Epithelial cell of proximal tubule (primary cell): ENCODE data around the gene CEACAM21. TPM values are rescaled to one million over a fixed set of nuclear protein-coding genes. Genes with fewer than 3 reads are reported as not detected.
A peak's percentile ranks its signal among the peaks of the same experiment; 100 is the strongest.

Experiments
- DNase-seq: peaks from one replicate; pipeline ENCODE4 v3.0.0-alpha.2; 2011; ENCODE audit warnings: low read depth
- H3K4me3 ChIP-seq: 2 replicates; pipeline ENCODE4 v1.5.1; 2011; ENCODE audit warnings: low read depth, mild to moderate bottlenecking, low read length
- total RNA-seq: library from RNA; depleted of rRNA; stranded (reverse); fragments of >200 nt; gene quantifications from 2 replicates; pipeline ENCODE4 v1.2.3, GENCODE V29; 2015
- TF ChIP-seq, protein P1 (sequence below): conservative IDR thresholded peaks from 2 replicates; pipeline ENCODE4 v1.5.1; 2012; ENCODE audit warnings: low read depth, mild to moderate bottlenecking, low read length

The CEACAM21 gene
- total RNA-seq, 1 donor from 2014 or later = not detected

- no peak for DNase-seq
- TF ChIP-seq, protein P1, sequence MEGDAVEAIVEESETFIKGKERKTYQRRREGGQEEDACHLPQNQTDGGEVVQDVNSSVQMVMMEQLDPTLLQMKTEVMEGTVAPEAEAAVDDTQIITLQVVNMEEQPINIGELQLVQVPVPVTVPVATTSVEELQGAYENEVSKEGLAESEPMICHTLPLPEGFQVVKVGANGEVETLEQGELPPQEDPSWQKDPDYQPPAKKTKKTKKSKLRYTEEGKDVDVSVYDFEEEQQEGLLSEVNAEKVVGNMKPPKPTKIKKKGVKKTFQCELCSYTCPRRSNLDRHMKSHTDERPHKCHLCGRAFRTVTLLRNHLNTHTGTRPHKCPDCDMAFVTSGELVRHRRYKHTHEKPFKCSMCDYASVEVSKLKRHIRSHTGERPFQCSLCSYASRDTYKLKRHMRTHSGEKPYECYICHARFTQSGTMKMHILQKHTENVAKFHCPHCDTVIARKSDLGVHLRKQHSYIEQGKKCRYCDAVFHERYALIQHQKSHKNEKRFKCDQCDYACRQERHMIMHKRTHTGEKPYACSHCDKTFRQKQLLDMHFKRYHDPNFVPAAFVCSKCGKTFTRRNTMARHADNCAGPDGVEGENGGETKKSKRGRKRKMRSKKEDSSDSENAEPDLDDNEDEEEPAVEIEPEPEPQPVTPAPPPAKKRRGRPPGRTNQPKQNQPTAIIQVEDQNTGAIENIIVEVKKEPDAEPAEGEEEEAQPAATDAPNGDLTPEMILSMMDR = no peak
- peak overlapping the region; percentile 31 for H3K4me3 ChIP-seq
These were observed 44.3 kb upstream of the CEACAM21 start for GRCh38 chr19:41531438-41532311.

DNA sequence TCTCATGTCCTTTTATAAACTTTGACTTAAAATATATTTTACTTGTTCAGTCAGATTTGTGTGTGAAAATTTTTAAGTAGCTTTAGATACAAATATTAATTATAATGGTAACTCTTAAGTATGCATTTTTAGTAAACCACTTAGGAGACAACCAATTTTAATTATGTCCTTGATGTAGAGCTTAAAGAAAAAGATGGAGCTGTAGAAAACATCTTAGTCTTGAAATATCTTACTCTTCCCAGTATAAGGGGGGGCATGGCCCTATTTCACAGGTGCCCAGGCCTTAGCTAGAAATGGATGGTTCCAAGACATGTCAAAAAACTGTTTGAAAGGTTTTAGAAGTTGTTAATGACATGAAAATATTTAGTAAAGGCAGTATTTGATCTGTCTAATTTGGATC, 43.4 kb upstream of the CEACAM21 start:
- TF ChIP-seq, protein P1 = no peak
- no peak for DNase-seq
- H3K4me3 ChIP-seq = no peak overlapping the region

GRCh38 chr19:41533671-41534215, 42.2 kb upstream of the CEACAM21 start:
- TF ChIP-seq, protein P1 = no peak
- no peak for DNase-seq
- no peak overlapping the region for H3K4me3 ChIP-seq

- no peak for DNase-seq
- TF ChIP-seq, protein P1 = no peak
- H3K4me3 ChIP-seq = no peak overlapping the region
These were observed 40.8 kb upstream of the CEACAM21 start for GRCh38 chr19:41535029-41535622.

DNA sequence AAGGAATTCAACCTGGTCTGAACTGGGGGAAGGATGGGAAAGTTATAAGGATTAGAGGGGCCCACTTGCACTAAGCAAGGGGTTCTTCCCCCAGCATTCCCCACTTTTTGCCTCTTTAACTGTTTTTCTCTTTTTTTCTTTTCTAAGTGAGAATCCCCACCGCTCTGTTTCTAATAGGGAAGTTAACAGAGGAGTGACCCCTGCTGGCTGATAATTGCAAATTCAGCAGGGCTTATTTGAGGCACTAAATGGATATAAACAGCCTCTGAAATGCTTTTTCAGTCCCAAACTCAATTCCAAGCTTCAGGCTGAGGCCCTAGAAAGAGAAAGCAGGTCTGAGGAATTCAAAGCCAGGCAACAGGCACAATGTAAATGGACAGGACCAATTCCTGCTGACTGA, 38.2 kb upstream of the CEACAM21 start:
- no peak for DNase-seq
- H3K4me3 ChIP-seq = no peak overlapping the region
- TF ChIP-seq, protein P1 = peak; percentile 65

DNA sequence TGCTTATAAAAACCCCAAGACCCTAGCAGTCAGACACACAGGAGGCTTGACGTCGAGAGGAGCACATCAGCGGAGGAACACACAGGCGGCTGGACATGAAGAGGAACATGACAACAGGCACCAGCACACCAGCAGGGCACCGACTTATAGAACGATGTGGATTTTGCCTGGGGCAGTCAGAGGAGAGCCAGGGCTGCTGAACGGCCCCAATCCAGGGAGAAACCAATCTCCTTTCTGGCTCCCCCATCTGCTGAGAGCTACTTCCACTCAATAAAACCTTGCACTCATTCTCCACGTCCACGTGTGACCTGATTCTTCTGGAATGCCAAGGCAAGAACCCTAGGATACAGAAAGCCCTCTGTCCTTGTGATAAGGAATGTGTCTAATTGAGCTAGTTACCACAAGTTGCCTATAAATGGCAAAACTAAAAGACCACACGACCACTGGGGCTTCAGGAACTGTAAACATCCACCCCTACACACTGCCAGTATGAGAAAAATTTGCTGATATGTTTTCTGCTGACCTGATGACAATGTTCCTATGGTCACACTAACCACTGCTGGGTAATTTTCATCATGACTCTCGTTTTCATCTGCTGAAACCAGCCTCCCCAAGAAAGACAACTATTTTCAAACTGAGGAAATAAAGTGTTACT, 35.8 kb upstream of the CEACAM21 start:
- TF ChIP-seq, protein P1 = no peak
- DNase-seq = no peak
- H3K4me3 ChIP-seq = no peak overlapping the region
